GM18909 (cell line): ENCODE measurements around the gene EXTL1.
"Not testable (repeated sequence)": the region's sequence is repeated elsewhere in the genome, so short reads cannot be mapped to it uniquely, and the experiment has no call there.

Experiments
- ATAC-seq: cut with Tn5 transposase; IDR thresholded peaks from one replicate; pipeline ENCODE4 v1.9.1; 2021; ENCODE audit warnings: mild to moderate bottlenecking; ENCODE audit not compliant: unreplicated experiment, poor library complexity

The EXTL1 gene

DNA sequence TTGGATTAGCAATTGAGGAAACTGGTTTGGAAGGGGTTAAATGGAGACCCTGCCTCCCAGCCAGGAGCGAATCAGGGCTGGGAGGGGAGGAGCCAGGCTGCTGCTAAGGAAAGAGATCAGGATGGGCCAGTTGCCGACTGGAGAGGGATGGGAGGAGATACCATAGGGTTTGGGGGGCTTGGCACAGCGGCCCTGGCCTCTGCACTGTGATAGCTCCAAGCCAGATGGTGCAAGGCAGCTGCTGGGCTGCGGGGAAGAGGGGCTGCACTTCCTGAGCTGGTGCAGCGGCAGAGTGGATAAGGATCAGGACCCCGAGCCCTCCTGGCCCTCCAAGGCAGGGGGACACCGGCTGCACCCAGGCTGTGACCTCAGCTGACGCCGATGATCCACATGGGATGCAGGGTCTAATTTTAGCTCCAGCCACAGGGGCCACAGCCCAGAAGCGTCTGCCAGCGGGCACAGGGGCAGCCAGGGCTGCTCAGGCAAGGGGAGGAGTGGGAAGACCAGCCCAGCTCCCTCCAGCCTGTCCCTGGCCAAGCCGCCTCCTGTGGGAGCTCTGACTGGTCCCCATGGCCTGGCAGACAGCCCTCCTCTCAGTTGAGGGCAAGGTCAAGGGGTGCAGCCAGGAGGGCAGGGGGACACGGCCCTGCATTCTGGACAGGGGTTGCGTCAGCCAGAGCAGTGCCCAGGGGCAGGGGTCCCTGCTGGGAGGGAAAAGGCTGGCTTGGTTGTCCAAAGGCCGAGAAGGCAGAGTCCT is at the start of gene EXTL1:
TSS of gene EXTL1 (plus strand) at position 129 of the 757 bp plus-strand sequence. CDS start 872 bp downstream, outside the sequence.
- no peak for ATAC-seq

- no peak for ATAC-seq
These were observed 49.8 kb upstream of the EXTL1 start for GRCh38 chr1:25971811-25972180.

DNA sequence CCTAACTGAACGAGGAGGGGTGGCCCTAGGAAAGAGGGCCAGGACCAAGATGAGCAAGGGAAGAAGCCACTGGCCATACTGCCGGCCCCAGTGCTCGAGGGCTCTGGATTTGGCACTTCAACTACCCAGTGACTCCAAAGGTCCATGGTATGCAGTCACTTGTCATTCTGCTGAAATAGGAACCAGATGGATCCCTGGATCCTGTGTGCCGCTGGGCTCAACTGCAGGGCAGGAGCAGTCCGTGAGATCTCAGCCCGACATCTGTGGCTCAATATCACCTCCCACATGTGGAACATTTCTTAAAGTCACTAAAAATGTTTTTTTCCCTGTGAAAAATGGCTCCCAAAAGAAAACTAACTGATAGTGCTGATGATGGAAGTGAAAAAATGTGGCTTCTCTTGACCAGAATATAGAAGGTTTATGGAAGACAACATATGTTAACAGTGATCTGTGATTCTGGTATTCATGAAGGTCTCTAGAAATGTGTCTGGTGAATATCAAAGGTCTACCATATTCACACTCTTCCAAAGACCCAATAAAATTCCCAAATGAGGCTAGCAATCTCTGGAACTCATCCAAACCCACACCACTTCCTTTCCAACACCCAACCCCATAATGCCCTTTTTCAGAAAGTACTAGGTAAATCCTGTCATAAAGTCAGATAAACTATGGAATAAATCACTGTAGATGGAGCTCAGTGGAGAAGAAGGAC is 47.8 kb upstream of the EXTL1 start:
- no peak for ATAC-seq

- no peak for ATAC-seq
These were observed 43.8 kb upstream of the EXTL1 start for GRCh38 chr1:25977801-25978200.

DNA sequence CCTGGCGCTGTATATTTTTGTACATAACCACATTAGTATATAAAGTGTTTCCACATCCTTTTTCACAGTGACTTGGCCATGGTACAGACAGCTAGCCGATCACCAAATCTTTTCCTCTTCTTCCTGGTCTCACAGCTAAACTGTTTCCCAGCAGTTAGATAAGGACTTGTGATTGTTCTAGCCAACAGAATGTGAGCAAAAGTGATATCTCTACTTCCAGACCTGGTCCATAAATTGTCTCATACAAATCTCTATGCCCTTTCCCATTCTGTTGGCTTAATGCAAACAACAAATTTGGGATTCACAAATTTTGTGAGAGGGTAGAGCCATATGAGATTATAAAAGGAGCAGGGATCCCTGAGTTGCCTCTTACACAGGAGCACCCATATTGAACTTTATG is 43.2 kb upstream of the EXTL1 start:
- ATAC-seq = no peak

DNA sequence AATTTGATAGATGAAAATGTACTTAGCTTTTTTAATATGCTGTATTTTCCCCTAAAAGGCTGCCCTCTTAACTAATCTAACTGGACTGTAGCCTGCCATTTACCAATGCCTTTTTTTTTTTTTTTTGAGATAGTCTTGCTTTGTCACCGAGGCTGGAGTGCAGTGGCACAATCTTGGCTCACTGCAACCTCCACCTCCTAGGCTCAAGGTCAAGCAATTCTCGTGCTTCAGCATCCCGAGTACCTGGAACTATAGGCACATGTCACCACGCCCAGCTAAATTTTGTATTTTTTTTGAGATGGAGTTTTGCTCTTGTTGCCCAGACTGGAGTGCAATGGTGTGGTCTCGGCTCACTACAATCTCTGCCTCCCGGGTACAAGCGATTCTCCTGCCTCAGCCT is 42.4 kb upstream of the EXTL1 start:
- ATAC-seq = no peak

GRCh38 chr1:25985171-25985570 is 36.4 kb upstream of the EXTL1 start:
- no peak for ATAC-seq

- ATAC-seq = no peak
These were observed 35.9 kb upstream of the EXTL1 start for GRCh38 chr1:25985670-25986069.

DNA sequence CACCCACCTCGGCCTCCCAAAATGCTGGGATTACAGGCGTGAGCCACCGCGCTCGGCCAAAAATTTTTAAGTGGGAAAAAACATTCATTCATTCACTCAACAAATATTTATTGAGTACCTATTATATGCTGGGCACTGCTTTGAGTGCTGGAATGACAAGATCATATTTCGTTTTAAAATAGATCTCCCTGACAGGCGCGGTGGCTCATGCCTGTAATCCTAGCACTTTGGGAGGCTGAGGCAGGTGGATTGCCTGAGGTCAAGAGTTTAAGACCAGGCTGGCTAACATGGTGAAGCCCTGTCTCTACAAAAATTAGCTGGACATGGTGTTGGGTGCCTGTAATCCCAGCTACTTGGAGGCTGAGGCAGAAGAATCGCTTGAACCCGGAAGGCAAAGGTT is 34.8 kb upstream of the EXTL1 start:
- not testable (repeated sequence) for ATAC-seq

- no peak for ATAC-seq
These were observed 33.6 kb upstream of the EXTL1 start for GRCh38 chr1:25987951-25988350.

DNA sequence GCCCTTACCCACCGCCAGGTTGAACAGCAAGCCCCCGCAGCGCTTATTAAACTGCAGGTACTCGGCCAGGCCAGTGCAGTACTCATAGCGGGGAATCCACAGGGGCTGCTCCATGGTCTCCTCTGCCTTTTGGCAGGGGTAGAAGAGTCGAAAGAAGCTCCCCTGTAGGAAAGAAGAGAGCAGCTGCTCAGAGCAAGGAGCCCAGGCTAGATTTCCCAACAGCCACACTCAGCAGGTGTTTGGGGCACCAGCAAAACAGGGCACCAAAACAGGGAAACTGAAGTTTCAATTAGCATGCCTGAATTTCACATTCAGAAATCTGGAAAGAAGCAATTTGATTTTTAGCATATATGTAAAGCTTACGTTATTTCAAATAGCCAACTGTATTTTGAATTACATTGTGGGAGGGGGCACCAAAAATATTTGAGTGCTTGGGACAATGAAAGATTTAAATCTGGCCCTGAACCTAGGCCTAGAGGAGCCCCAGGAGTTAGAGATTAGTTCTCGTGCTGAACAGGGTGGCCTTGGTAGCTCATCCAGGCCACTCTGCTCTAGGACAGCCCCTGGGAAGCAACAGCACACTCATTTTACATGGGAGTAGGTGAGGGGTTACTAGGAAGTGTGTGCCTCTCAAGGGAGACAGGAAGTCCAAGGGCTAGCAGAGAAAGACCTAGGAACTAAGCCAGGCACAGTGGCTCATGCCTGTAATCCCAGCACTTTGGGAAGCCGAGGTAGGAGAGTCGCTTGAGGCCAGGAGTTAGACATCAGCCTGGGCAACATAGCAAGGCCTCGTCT is 31.9 kb upstream of the EXTL1 start:
- no peak for ATAC-seq

GRCh38 chr1:25990251-25990650 is 31.3 kb upstream of the EXTL1 start:
- ATAC-seq = no peak

GRCh38 chr1:25990702-25991395 is 30.7 kb upstream of the EXTL1 start:
- no peak for ATAC-seq

DNA sequence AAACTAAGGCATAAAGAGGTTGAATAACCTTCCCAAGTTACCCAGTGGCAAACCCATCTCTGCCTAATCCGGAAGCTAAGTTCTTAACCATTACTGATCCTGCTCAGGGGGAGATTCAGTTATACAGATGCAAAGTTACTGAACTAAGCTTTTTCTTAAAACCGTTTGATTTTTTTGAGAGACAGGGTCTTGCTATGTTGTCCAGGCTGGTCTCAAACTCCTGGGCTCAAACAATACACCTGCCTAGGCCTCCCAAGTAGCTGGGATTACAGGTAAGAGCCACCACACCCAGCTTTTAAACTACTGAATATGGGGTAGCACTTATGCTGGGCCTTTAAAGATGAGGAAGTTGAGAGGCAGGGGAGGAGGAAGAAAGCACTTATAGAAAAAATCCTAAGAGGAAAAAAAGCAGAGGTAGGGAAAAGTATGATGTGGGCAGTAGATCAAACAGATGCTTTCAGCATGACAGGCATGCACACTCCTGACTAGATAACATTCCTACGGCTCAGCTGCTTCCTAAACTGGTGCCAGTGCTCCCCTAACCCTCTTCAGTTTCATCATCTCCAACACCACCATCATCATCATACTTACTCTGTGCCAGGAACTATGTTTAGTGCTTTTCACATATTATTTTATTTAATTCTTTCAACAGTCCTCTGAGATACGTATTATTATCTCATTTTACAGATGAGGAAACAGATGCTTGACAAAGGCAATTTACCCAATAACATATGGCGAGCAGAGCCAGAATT is 29.5 kb upstream of the EXTL1 start:
- no peak for ATAC-seq

DNA sequence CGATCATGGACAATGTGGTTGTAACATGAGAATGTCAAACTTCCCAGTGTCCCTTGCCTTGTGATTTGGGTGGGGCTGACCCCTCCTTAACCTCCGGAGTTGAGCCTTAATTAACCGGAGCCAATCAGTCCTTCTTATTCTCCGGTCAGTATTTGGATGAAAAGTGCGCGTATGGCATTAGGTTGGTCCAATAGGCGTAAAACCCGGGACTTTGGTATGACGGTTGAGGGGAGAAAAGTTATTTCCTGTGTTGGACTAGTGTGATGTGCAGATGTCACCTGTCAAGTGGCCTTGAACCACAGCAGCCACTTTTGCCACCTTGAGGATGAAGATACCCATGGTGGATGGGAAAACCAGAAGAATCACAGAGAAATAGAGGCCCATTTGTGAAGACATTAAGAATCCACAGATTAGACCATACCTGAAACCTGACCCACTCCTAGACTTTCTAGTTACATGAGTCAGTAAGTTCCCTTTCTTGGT is 28.8 kb upstream of the EXTL1 start:
- ATAC-seq = no peak

DNA sequence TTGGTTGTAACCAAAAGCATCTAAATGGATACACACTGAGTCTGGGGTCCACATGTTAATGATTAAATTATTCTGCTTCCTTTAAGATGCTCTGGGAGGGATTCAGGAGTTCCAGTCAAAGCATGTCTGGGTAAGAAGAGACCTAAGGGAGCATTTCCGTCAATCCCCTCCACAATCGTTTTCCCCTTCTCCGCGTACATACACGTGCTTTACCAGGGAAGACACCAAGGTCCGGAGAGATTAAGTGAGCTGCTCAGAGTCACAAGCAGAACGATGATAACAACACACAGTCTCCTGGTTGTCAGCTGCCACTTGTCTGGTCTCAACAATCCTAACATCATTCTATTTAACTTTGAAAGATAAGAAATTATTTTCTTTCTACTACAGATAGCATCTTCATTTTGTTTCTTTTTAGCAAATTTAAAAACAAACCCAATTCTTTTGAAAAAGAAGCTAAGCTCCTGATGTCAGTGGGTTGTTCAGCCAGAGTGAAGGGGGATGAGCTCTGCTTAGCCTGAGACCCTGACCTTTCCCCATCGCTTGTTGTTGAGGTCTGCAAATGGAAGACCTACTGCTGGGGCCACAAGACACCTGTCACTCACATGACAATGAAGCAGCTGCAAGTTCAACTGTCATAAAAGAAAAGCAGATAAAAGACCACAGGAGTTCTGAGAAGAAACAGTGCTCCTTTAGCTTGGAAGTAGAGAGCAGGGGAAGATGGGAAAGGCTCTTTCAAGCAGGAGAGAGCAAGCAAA is 28.2 kb upstream of the EXTL1 start:
- no peak for ATAC-seq

- no peak for ATAC-seq
These were observed 27.0 kb upstream of the EXTL1 start for GRCh38 chr1:25994402-25995150.
